DND-41 (cell line): ENCODE data around the gene PSMB10.

Experiments
- CTCF ChIP-seq: IDR thresholded peaks from 2 replicates; pipeline ENCODE4 v1.5.1; 2012; ENCODE audit warnings: borderline replicate concordance, low read length, moderate library complexity, mild to moderate bottlenecking; ENCODE audit not compliant: poor library complexity, severe bottlenecking; ENCODE audit errors: extremely low read depth
- EZH2 ChIP-seq: IDR thresholded peaks from 3 replicates; pipeline ENCODE4 v1.6.1; 2012; ENCODE audit warnings: borderline replicate concordance, low read depth, mild to moderate bottlenecking, moderate library complexity, low read length, inconsistent platforms; ENCODE audit not compliant: severe bottlenecking

GRCh38 chr16:67963662-67964321, 27.1 kb upstream of the PSMB10 start:
- no peak for TF ChIP-seq CTCF
- no peak for TF ChIP-seq EZH2
